Measurements from ENCODE around the gene ARHGAP33.

DNA sequence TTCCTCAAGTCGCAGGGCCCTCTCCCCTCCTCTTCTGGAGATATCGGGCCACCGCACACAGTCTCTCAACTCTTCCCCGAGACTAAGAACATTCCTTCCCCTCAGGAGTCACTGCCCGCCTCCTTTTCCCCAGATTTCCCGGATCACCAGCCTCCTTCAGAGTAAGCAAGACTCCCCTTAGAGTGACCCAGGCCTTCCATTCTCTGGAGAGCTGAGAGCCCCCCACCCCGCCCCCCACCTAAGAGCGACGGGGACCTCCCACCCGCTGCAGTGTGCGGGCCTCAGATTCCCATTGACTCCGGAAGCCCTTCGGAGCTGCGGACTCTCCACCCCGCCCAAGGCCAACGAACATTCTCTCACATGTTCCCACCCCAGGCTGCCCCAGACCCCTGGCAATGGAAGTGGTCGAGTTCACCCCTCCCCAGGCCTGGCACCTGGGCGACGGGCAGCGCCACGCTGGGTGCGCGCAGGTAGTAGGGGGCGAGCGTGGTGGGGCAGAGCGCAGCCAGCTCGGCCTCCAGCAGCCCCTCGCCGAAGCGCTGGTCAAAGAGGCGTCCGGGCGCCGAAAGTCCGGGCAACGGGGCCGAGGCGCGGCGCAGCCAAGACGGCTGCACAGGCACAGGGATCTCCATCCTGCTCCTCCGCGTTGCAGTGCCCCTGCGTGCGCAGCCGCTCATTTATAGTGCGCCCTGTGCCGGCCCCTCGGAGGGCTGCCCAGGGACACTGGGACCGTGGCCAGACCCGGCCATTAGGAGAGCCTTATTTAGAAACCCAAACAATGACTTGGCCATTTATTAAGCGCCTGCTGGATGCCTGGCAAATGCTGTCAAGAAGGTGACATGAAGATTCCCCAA lies 18.8 kb upstream of the ARHGAP33 start, which contains the start of gene HSPB6:
- TF ChIP-seq POLR2A (IDR thresholded peaks at IDR 0.05) = peak in 2 of 4 donors; percentile 34 to 71
- TF ChIP-seq, protein P1, sequence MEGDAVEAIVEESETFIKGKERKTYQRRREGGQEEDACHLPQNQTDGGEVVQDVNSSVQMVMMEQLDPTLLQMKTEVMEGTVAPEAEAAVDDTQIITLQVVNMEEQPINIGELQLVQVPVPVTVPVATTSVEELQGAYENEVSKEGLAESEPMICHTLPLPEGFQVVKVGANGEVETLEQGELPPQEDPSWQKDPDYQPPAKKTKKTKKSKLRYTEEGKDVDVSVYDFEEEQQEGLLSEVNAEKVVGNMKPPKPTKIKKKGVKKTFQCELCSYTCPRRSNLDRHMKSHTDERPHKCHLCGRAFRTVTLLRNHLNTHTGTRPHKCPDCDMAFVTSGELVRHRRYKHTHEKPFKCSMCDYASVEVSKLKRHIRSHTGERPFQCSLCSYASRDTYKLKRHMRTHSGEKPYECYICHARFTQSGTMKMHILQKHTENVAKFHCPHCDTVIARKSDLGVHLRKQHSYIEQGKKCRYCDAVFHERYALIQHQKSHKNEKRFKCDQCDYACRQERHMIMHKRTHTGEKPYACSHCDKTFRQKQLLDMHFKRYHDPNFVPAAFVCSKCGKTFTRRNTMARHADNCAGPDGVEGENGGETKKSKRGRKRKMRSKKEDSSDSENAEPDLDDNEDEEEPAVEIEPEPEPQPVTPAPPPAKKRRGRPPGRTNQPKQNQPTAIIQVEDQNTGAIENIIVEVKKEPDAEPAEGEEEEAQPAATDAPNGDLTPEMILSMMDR (IDR thresholded peaks at IDR 0.05) = no peak

Measured in esophagus squamous epithelium (tissue), 4 donors.